GM12892 (cell line): Measurements from ENCODE around the gene PFN3.
"Not testable (repeated sequence)": the region's sequence is repeated elsewhere in the genome, so short reads cannot be mapped to it uniquely, and the experiment has no call there.

Experiments used
- DNase-seq: peaks from one replicate; pipeline ENCODE4 v3.0.0; 2011; ENCODE audit not compliant: insufficient read length
- FAIRE-seq: peaks from 2 replicates; lab custom pipeline; 2011; peaks lifted over from hg19 to GRCh38; lab: Jason Lieb, UNC
- POLR2A ChIP-seq: IDR thresholded peaks from 2 replicates; pipeline ENCODE4 v1.6.1; 2011; ENCODE audit warnings: low read depth, low read length, control low read depth
- POLR2AphosphoS5 ChIP-seq: IDR thresholded peaks from 2 replicates; pipeline ENCODE4 v1.6.1; 2011; ENCODE audit warnings: low read depth, low read length, control low read depth
- TAF1 ChIP-seq: IDR thresholded peaks from 2 replicates; pipeline ENCODE4 v1.6.1; 2011; ENCODE audit warnings: low read depth, mild to moderate bottlenecking, control low read depth, low read length, borderline replicate concordance

PFN3 gene

GRCh38 chr5:177419046-177419445 is 18.6 kb upstream of the PFN3 start:
- FAIRE-seq (no peak), DNase-seq (no peak)
- TF ChIP-seq POLR2A (no peak), TAF1 (no peak), POLR2AphosphoS5 (no peak)

- FAIRE-seq: not testable (repeated sequence)
Measured at GRCh38 chr5:177417081-177417480, 16.6 kb upstream of the PFN3 start.

GRCh38 chr5:177414481-177414880 is 14.0 kb upstream of the PFN3 start:
- FAIRE-seq (no peak), DNase-seq (no peak)
- TF ChIP-seq TAF1: no peak
- no peak for TF ChIP-seq POLR2AphosphoS5
- TF ChIP-seq POLR2A: no peak

More at GRCh38 chr5:177417081-177417480, 16.6 kb upstream of the PFN3 start:
- DNase-seq: not testable (repeated sequence)

GRCh38 chr5:177412603-177413233 is 12.3 kb upstream of the PFN3 start:
- FAIRE-seq (peak; percentile 94), DNase-seq (no peak)
- TF ChIP-seq TAF1: no peak
- TF ChIP-seq POLR2AphosphoS5: no peak

- FAIRE-seq: no peak
Measured at GRCh38 chr5:177410575-177410974, 10.1 kb upstream of the PFN3 start.

GRCh38 chr5:177409043-177409801 is 8.8 kb upstream of the PFN3 start, which contains the start of gene F12:
Gene F12, minus strand, starts transcription at chr5:177409564. Its CDS starts 37 bp downstream, at chr5:177409527.
- TF ChIP-seq POLR2A (no peak), POLR2AphosphoS5 (no peak)
- FAIRE-seq (no peak), DNase-seq (no peak)

More at GRCh38 chr5:177410575-177410974, 10.1 kb upstream of the PFN3 start:
- no peak for TF ChIP-seq POLR2A
- TF ChIP-seq TAF1: no peak
- no peak for TF ChIP-seq POLR2AphosphoS5
- no peak for DNase-seq

- no peak for DNase-seq
- no peak for FAIRE-seq
- TF ChIP-seq POLR2AphosphoS5 (no peak), POLR2A (no peak), TAF1 (no peak)
Measured at GRCh38 chr5:177405805-177406204, 5.3 kb upstream of the PFN3 start.

GRCh38 chr5:177405312-177405711 is 4.9 kb upstream of the PFN3 start:
- no peak for TF ChIP-seq POLR2A
- TF ChIP-seq POLR2AphosphoS5: no peak
- TF ChIP-seq TAF1: no peak
- DNase-seq (no peak), FAIRE-seq (no peak)

GRCh38 chr5:177404641-177405179 is 4.2 kb upstream of the PFN3 start:
- TF ChIP-seq TAF1 (no peak), POLR2A (no peak), POLR2AphosphoS5 (no peak)
- DNase-seq (no peak), FAIRE-seq (no peak)

GRCh38 chr5:177403792-177404640 is 3.6 kb upstream of the PFN3 start:
- DNase-seq (peak; percentile 98), FAIRE-seq (peak; percentile 99)
- TF ChIP-seq TAF1 (no peak), POLR2A (no peak; the same call in 1 of the 2 replicates), POLR2AphosphoS5 (0 out of 2 replicates have a peak, but pooled peaks have one; percentile 30)
